Upper lobe of right lung (tissue), 1 donor: ENCODE results near the gene NPAS3. TPM values are rescaled to one million over a fixed set of nuclear protein-coding genes. Genes with fewer than 3 reads are reported as not detected.
"Not testable (repeated sequence)": the region's sequence is repeated elsewhere in the genome, so short reads cannot be mapped to it uniquely, and the experiment has no call there.

ENCODE experiments used
- ATAC-seq: fragments of 200-7000 bp; cut with Tn5 transposase; one replicate; pipeline ENCODE4 v1.9.1; 2020; ENCODE audit warnings: mild to moderate bottlenecking, moderate library complexity
- DNase-seq: peaks from one replicate; pipeline ENCODE4 v3.0.0-alpha.2; 2020
- H3K27ac ChIP-seq: fragments of 200-600 bp; one replicate; pipeline ENCODE4 v1.8.0; 2022
- H3K27me3 ChIP-seq: fragments of 200-600 bp; one replicate; pipeline ENCODE4 v1.8.0; 2022; ENCODE audit warnings: mild to moderate bottlenecking
- H3K36me3 ChIP-seq: fragments of 200-600 bp; one replicate; pipeline ENCODE4 v1.8.0; 2022
- H3K4me1 ChIP-seq: fragments of 200-600 bp; one replicate; pipeline ENCODE4 v1.8.0; 2022
- H3K4me3 ChIP-seq: fragments of 200-600 bp; one replicate; pipeline ENCODE4 v1.8.0; 2022; ENCODE audit warnings: mild to moderate bottlenecking
- H3K9me3 ChIP-seq: fragments of 200-600 bp; one replicate; pipeline ENCODE4 v1.8.0; 2022
- CTCF ChIP-seq: fragments of 200-600 bp; IDR thresholded peaks from one replicate; pipeline ENCODE4 v1.8.0; 2022; ENCODE audit warnings: antibody characterized with exemption
- intact Hi-C: fragments of 100-400 bp; cut with DNase I; formaldehyde crosslinking; loops from one replicate; pipeline ENCODE4 v1.11.0; 2022
- total RNA-seq: library from RNA; stranded (reverse); fragmentation: NEBNext Ultra II Directional; extraction: Animal tissue kit (Norgen Biotek cat#: 25700); gene quantifications from one replicate; pipeline ENCODE4 v1.2.1, GENCODE V29; 2021
- donor health status: DM: no; HTN: yes; CAD: no; lungs with severe emphysema.

NPAS3 gene
- total RNA-seq, 1 donor from 2014 or later = 1.2 TPM

GRCh38 chr14:33081259-33081658, 142.6 kb downstream of the NPAS3 start:
- Histone ChIP-seq H3K36me3 (no peaks in the 10 kb centered on the region), H3K4me3 (no peak overlapping the region), H3K4me1 (no peaks in the 10 kb centered on the region), H3K27me3 (no peaks in the 10 kb centered on the region), H3K27ac (no peak overlapping the region), H3K9me3 (no peaks in the 10 kb centered on the region)
- ATAC-seq (peak; percentile 49), DNase-seq (no peak)
- intact Hi-C loops = no loop called here
- no peak for TF ChIP-seq CTCF

DNA sequence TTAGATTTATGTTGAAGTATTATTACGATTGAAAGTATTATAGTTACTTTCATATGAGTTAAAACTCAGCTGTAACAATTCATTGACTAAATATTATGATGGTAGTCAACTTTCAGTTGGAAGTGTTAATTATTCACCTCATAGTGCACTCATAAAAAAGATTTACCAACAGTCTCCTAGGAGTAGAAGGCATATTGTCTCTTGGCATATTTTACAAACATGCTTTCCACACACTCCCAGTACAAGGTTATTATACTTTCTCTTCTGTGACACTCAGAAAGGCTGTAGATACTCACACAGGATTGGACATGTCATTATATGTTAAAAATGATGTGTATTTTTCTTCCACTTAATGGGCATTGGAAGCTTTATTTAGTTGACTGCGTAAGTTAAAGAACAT, 147.1 kb downstream of the NPAS3 start:
- no peaks in the 10 kb centered on the region for H3K9me3 ChIP-seq
- H3K27ac ChIP-seq = no peak overlapping the region
- H3K4me3 ChIP-seq = no peak overlapping the region
- intact Hi-C loops = no loop called here
- TF ChIP-seq CTCF = no peak
- DNase-seq = no peak
- H3K27me3 ChIP-seq = no peaks in the 10 kb centered on the region
- no peaks in the 10 kb centered on the region for H3K4me1 ChIP-seq
- H3K36me3 ChIP-seq = no peaks in the 10 kb centered on the region
- no peak for ATAC-seq

GRCh38 chr14:33088274-33088673, 149.6 kb downstream of the NPAS3 start:
- H3K27ac ChIP-seq, intact Hi-C loops, H3K4me3 ChIP-seq, H3K27me3 ChIP-seq, ATAC-seq, H3K36me3 ChIP-seq, H3K4me1 ChIP-seq, DNase-seq, H3K9me3 ChIP-seq: not testable (repeated sequence)

GRCh38 chr14:33098016-33098415, 159.3 kb downstream of the NPAS3 start:
- no peaks in the 10 kb centered on the region for H3K27me3 ChIP-seq
- no peaks in the 10 kb centered on the region for H3K4me1 ChIP-seq
- intact Hi-C loops = no loop called here
- no peak overlapping the region for H3K27ac ChIP-seq
- no peak overlapping the region for H3K4me3 ChIP-seq
- no peak for DNase-seq
- no peaks in the 10 kb centered on the region for H3K36me3 ChIP-seq
- no peak for ATAC-seq
- TF ChIP-seq CTCF = no peak
- H3K9me3 ChIP-seq = no peaks in the 10 kb centered on the region

DNA sequence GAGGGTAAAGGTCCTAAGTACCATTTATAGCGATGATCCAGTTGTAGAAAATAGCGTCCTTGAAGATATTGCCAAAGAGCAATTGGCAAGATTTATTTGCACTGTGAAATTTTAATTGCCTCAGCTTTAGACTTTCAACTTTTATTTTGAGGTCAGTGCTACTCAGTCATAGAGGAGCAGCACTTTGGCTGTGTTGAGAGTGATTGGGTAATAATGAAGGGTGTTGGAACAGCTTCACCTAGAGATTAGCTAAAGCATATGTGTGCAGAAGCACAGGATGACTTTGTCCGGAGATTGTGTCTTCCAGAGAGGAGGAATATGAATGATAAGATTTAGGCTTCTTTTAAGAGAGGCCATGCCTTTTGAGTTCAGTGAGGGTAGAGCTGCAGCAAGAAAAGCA, 164.8 kb downstream of the NPAS3 start:
- H3K4me1 ChIP-seq = no peaks in the 10 kb centered on the region
- DNase-seq (no peak), ATAC-seq (peak; percentile 75)
- no peak overlapping the region for H3K4me3 ChIP-seq
- H3K36me3 ChIP-seq = no peaks in the 10 kb centered on the region
- H3K27me3 ChIP-seq = no peaks in the 10 kb centered on the region
- intact Hi-C loops = no loop called here
- H3K27ac ChIP-seq = no peak overlapping the region
- no peak for TF ChIP-seq CTCF
- H3K9me3 ChIP-seq = no peaks in the 10 kb centered on the region

- ATAC-seq (no peak), DNase-seq (no peak)
- intact Hi-C loops = no loop called here
- H3K4me1 ChIP-seq = no peaks in the 10 kb centered on the region
- no peak overlapping the region for H3K27ac ChIP-seq
- H3K9me3 ChIP-seq = no peaks in the 10 kb centered on the region
- H3K27me3 ChIP-seq = no peaks in the 10 kb centered on the region
- H3K36me3 ChIP-seq = no peaks in the 10 kb centered on the region
- TF ChIP-seq CTCF = no peak
- H3K4me3 ChIP-seq = no peak overlapping the region
These were observed 165.3 kb downstream of the NPAS3 start for GRCh38 chr14:33103966-33104365.
